DND-41 (cell line): Measurements from ENCODE around the gene NPHS1.

Experiments used
- ATAC-seq: fragments of 200-7000 bp; cut with Tn5 transposase; 3 replicates; pipeline ENCODE4 v1.9.1; 2021; ENCODE audit warnings: low read depth; ENCODE audit not compliant: insufficient read depth
- DNase-seq: peaks from one replicate; pipeline ENCODE4 v3.0.0-alpha.2; 2020
- H2AFZ ChIP-seq: 2 replicates; pipeline ENCODE4 v1.6.0; 2012; ENCODE audit warnings: low read depth, low read length
- H3K27ac ChIP-seq: 2 replicates; pipeline ENCODE4 v1.5.1; 2012; ENCODE audit warnings: low read length, inconsistent platforms
- H3K27me3 ChIP-seq: fragments of 200-600 bp; sonication (generic); 2 replicates; pipeline ENCODE4 v1.6.0; 2012; ENCODE audit warnings: low read length, mild to moderate bottlenecking, inconsistent platforms; ENCODE audit not compliant: insufficient read depth, poor library complexity
- H3K36me3 ChIP-seq: 2 replicates; pipeline ENCODE4 v1.5.1; 2012; ENCODE audit warnings: low read length, inconsistent platforms; ENCODE audit not compliant: insufficient read depth
- H3K4me1 ChIP-seq: 2 replicates; pipeline ENCODE4 v1.5.1; 2012; ENCODE audit warnings: mild to moderate bottlenecking, low read length; ENCODE audit not compliant: insufficient read depth
- H3K4me2 ChIP-seq: 2 replicates; pipeline ENCODE4 v1.6.0; 2012; ENCODE audit warnings: mild to moderate bottlenecking, moderate library complexity, low read length, inconsistent platforms; ENCODE audit not compliant: insufficient read depth
- H3K4me3 ChIP-seq, 2 experiments: fragments of 200-600 bp in 1 of 2; shearing (Covaris generic) in 1 of 2; 2 replicates each; pipeline ENCODE4 v1.5.1; 2012 to 2016; ENCODE audit warnings: inconsistent platforms in 2 of 2, low read length in 2 of 2, mild to moderate bottlenecking in 2 of 2, low read depth in 1 of 2, moderate library complexity in 1 of 2
- H3K79me2 ChIP-seq: 2 replicates; pipeline ENCODE4 v1.6.0; 2012; ENCODE audit warnings: low read length, inconsistent platforms; ENCODE audit not compliant: insufficient read depth
- H3K9ac ChIP-seq: 2 replicates; pipeline ENCODE4 v1.6.0; 2012; ENCODE audit warnings: low read depth, mild to moderate bottlenecking, inconsistent platforms, low read length, moderate library complexity
- H3K9me3 ChIP-seq: 2 replicates; pipeline ENCODE4 v1.5.1; 2012; ENCODE audit warnings: low read length, moderate library complexity, mild to moderate bottlenecking, inconsistent platforms; ENCODE audit not compliant: insufficient read depth, severe bottlenecking
- H4K20me1 ChIP-seq: 2 replicates; pipeline ENCODE4 v1.6.0; 2012; ENCODE audit warnings: low read length; ENCODE audit not compliant: insufficient read depth
- CTCF ChIP-seq: IDR thresholded peaks from 2 replicates; pipeline ENCODE4 v1.5.1; 2012; ENCODE audit warnings: borderline replicate concordance, low read length, moderate library complexity, mild to moderate bottlenecking; ENCODE audit not compliant: poor library complexity, severe bottlenecking; ENCODE audit errors: extremely low read depth
- EZH2 ChIP-seq: IDR thresholded peaks from 3 replicates; pipeline ENCODE4 v1.6.1; 2012; ENCODE audit warnings: borderline replicate concordance, low read depth, mild to moderate bottlenecking, moderate library complexity, low read length, inconsistent platforms; ENCODE audit not compliant: severe bottlenecking

Gene NPHS1

DNA sequence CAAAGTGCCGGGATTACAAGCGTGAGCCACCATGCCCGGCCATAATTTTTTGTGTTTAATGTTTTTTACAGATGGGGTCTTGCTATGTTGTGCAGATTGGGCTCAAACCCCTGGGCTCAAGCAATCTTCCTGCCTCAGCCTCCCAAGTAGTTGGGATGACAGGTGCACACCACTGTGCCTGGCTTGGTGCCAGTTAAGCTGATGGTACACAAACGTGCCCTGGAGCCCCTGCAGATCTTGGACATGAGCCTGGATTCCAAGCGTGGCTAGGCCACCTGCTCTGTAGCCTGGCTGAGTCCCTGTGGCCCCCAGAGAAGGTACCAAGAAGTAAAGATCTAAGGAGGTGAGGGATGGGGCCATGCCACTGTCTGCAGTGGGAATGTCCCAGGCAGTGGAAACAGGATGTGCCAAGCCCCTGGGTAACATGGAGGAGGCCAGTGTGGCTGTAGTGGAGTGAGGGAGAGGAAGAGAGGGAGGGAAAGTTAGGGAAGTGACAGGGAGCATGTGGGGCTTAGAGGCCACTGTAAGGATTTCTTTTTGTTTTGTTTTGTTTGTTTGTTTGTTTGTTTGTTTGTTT is 46.7 kb downstream of the NPHS1 start:
- Histone ChIP-seq H3K4me3 (no peak overlapping the region), H3K9ac (no peak overlapping the region), H2AFZ (no peak overlapping the region), H3K4me2 (no peak overlapping the region), H3K27ac (no peak overlapping the region), H3K4me1 (no peaks in the 10 kb centered on the region), H3K79me2 (no peaks in the 10 kb centered on the region), H3K36me3 (no peaks in the 10 kb centered on the region), H3K27me3 (no peaks in the 10 kb centered on the region), H4K20me1 (no peaks in the 10 kb centered on the region), H3K9me3 (no peaks in the 10 kb centered on the region)
- ATAC-seq (no peak), DNase-seq (no peak)
- TF ChIP-seq CTCF (no peak), EZH2 (no peak)

GRCh38 chr19:35801828-35802227 is 50.5 kb downstream of the NPHS1 start:
- Histone ChIP-seq H3K4me1 (no peaks in the 10 kb centered on the region), H3K4me2 (no peak overlapping the region), H3K79me2 (no peaks in the 10 kb centered on the region), H3K9me3 (no peaks in the 10 kb centered on the region), H3K36me3 (no peaks in the 10 kb centered on the region), H3K9ac (no peak overlapping the region), H3K27ac (no peak overlapping the region), H3K27me3 (no peaks in the 10 kb centered on the region), H4K20me1 (no peaks in the 10 kb centered on the region), H2AFZ (no peak overlapping the region), H3K4me3 (no peak overlapping the region)
- DNase-seq (no peak), ATAC-seq (no peak)
- no peak for TF ChIP-seq EZH2
- TF ChIP-seq CTCF = no peak

GRCh38 chr19:35797663-35798062 is 54.6 kb downstream of the NPHS1 start:
- no peak overlapping the region for H3K4me3 ChIP-seq
- H2AFZ ChIP-seq = no peak overlapping the region
- no peaks in the 10 kb centered on the region for H3K79me2 ChIP-seq
- no peaks in the 10 kb centered on the region for H3K4me1 ChIP-seq
- ATAC-seq (no peak), DNase-seq (no peak)
- H3K27ac ChIP-seq = no peak overlapping the region
- H3K9me3 ChIP-seq = no peaks in the 10 kb centered on the region
- no peak for TF ChIP-seq CTCF
- no peak for TF ChIP-seq EZH2
- no peak overlapping the region for H3K9ac ChIP-seq
- H3K4me2 ChIP-seq = no peak overlapping the region
- no peaks in the 10 kb centered on the region for H3K27me3 ChIP-seq
- no peaks in the 10 kb centered on the region for H4K20me1 ChIP-seq
- no peaks in the 10 kb centered on the region for H3K36me3 ChIP-seq
